ENCODE results near the gene VKORC1L1. TPM values are rescaled to one million over a fixed set of nuclear protein-coding genes. Genes with fewer than 3 reads are reported as not detected.
"Not testable (repeated sequence)": the region's sequence is repeated elsewhere in the genome, so short reads cannot be mapped to it uniquely, and the experiment has no call there.

The VKORC1L1 gene
- 10 to 100 TPM; 13.1 to 14.1 TPM for total RNA-seq

DNA sequence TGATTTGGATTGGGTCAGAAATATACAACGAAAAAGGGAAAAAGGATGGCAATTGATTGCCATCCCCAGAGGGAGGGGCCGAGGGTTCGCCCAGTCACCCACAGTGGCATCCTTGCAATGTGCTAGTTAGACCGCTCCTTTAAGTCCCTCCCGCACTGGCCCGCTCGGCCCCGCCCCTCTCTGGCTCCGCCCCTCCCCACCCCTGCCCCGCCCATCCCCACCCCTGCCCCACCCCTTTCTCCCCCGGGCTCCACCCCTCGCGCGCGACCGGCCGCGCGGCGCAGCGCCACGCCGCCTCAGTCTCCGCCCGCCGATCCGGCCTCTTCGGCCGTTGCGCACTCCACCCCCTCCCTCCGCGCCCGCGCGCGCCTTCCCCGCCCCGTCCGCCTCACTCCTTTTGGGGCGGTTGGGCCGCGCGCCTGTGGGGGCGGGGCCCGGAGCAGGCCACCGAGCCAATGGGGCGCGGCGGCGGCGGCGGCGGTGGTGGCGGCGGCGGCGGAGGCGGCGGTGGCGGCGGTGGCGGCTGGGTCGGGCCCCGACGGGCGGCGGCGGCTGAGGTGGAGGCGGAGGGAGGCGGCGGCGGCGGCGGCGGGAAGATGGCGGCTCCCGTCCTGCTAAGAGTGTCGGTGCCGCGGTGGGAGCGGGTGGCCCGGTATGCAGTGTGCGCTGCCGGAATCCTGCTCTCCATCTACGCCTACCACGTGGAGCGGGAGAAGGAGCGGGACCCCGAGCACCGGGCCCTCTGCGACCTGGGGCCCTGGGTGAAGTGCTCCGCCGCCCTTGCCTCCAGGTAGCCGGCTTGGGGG lies at the start of gene VKORC1L1:
TSS of gene VKORC1L1 (plus strand) at position 299 of the 806 bp plus-strand sequence. CDS start at position 597, 298 bp downstream.
- peaks cover 3% of the 10 kb centered on the region for H3K36me3 Mint-ChIP-seq (ENCODE audit: low read depth)
- POLR2A ChIA-PET, result interaction anchor here (1.1 to 1.3 kb wide), 2 partner anchors 108 to 121 kb away, joined by 3 to 4 read pairs; no protein-coding TSS in a partner anchor
- H3K27me3 Mint-ChIP-seq, result no peaks in the 10 kb centered on the region
- H3K4me1 Mint-ChIP-seq, result peaks cover 6% of the 10 kb centered on the region
- peak within 1 kb of the TSS; percentile 71 for H3K27ac Mint-ChIP-seq
- H3K9me3 Mint-ChIP-seq, result no peaks in the 10 kb centered on the region
- CTCF ChIA-PET, result no interaction called here
- peak; percentile 96 for DNase-seq
- H3K4me3 Mint-ChIP-seq, result peak within 1 kb of the TSS; percentile 81

DNA sequence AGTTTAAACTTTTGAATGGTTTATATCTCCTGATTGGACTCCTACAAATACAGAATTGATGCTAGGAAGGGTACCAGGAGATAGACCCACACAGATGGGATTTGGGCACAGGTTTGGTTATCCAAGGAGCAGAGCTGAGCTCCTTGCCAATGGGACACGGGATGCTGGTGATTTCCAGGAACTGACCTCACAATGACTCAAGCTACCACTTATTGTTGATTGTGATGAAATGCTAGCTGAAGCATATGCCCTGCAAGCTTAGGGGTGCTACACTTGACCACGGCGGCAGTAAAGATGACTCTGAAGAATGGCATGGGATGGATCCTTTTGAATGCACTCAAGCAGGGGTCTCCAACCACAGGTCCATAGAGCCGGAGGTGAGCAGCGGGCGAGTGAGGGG lies 45.5 kb upstream of the VKORC1L1 start:
- CTCF ChIA-PET, result interaction anchor here (0.6 kb wide), 1 partner anchor 203 kb away, joined by 3 read pairs; no protein-coding TSS in a partner anchor
- H3K27me3 Mint-ChIP-seq, result no peaks in the 10 kb centered on the region
- no peaks in the 10 kb centered on the region for H3K36me3 Mint-ChIP-seq (ENCODE audit: low read depth)

DNA sequence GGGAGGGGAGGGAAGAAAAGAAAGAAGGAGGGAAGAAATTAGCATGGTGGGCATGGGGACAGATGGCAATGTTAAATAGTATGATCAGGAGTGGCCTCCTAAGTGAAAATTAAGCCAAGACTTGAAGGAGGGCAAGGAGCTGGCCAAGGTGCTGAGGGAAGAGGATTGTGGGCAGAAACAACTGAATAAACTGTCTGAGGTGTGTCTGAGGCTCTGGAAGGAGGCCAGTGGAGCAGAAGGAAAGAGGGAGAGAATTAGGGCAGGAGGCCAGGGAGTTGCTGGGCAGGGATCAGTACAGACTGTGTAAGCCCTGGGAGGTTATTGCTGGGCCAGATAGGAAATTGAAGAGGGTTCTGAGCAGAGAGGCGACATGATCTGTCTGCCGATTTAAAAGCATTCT lies 40.6 kb upstream of the VKORC1L1 start:
- peak; percentile 36 for DNase-seq
- CTCF ChIA-PET, result no interaction called here
- Mint-ChIP-seq H3K4me1 (peaks cover 15% of the 10 kb centered on the region), H3K9me3 (no peaks in the 10 kb centered on the region), H3K27ac (no peak overlapping the region), H3K27me3 (no peaks in the 10 kb centered on the region), H3K4me3 (no peak overlapping the region), H3K36me3 (ENCODE audit: low read depth) (no peaks in the 10 kb centered on the region)
- POLR2A ChIA-PET, result no interaction called here

More for the DNA sequence above, 45.5 kb upstream of the VKORC1L1 start:
- Mint-ChIP-seq H3K4me1 (peaks cover 2% of the 10 kb centered on the region), H3K27ac (no peak overlapping the region), H3K9me3 (no peaks in the 10 kb centered on the region), H3K4me3 (no peak overlapping the region)
- POLR2A ChIA-PET, result interaction anchor here (0.9 kb wide), 1 partner anchor 28 kb away, joined by 3 read pairs; no protein-coding TSS in a partner anchor
- no peak for DNase-seq

DNA sequence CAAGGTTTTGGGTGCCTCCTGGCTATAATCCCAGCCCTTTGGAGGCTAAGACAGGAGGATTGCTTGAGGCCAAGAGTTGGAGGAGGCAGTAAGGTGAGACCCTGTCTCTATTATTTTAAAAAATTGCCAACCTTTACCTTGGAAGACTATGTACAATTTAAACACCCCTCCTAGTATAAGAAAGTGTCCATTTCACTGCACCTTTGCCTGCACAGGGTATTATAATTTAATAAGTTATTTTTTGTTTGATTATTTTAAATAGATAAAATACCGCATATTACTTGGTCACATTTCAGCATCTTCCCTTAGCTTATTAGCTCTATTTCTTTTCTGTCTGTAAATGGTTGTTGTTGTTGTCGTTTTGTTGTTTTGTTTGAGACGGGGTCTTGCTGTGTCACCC lies 36.2 kb upstream of the VKORC1L1 start:
- POLR2A ChIA-PET; DNase-seq; H3K9me3 Mint-ChIP-seq; CTCF ChIA-PET; H3K4me3 Mint-ChIP-seq; H3K27me3 Mint-ChIP-seq; H3K36me3 Mint-ChIP-seq (ENCODE audit: low read depth); H3K27ac Mint-ChIP-seq: not testable (repeated sequence)
- peaks cover 18% of the 10 kb centered on the region for H3K4me1 Mint-ChIP-seq

DNA sequence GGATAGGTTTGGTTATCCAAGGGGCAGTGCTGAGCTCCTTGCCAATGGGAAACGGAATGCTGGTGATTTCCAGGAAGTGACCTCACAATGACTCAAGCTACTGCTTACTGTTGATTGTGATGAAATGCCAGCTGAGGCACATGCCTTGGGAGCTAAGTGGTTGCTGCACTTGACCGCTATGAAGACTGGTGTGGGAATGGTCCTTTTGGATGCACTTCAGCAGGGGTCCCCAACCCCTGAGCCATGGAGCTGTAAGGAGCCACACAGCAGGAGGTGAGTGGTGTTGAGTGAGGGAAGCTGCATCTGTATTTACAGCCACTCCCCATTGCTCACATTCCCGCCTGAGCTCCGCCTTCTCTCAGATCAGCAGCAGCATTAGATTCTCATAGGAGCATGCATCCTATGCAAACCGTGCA lies 35.3 kb upstream of the VKORC1L1 start:
- H3K9me3 Mint-ChIP-seq; H3K4me3 Mint-ChIP-seq; CTCF ChIA-PET; DNase-seq; H3K27ac Mint-ChIP-seq; H3K36me3 Mint-ChIP-seq (ENCODE audit: low read depth); POLR2A ChIA-PET; H3K27me3 Mint-ChIP-seq: not testable (repeated sequence)
- peaks cover 15% of the 10 kb centered on the region for H3K4me1 Mint-ChIP-seq

DNA sequence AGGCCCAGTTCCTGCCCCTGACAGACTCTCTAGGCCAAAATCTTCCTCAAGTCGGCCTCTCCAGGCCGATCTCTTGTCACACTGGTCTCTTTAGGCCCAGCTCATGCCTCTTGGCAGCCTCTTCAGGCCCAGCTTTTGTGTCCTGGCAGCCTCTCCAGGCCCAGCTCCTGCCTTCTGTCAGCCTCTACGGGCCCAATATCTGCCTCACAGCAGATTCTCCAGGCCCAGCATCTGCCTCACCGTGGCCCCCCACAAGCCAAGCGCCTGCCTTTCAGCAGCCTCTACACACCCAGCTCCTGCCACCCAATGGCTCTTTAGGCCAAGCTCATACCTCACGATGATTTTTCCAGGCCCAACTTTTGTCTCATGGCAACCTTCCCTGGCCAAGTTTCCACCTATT lies 33.0 kb upstream of the VKORC1L1 start:
- no peak overlapping the region for H3K4me3 Mint-ChIP-seq
- peaks cover 4% of the 10 kb centered on the region for H3K36me3 Mint-ChIP-seq (ENCODE audit: low read depth)
- POLR2A ChIA-PET, result interaction anchor here (2.3 kb wide), 1 partner anchor 90 kb away, joined by 5 read pairs; no protein-coding TSS in a partner anchor
- no peak overlapping the region for H3K27ac Mint-ChIP-seq
- H3K27me3 Mint-ChIP-seq, result no peaks in the 10 kb centered on the region
- peaks cover 13% of the 10 kb centered on the region for H3K4me1 Mint-ChIP-seq
- CTCF ChIA-PET, result interaction anchor here (0.6 kb wide), 1 partner anchor 813 kb away, joined by 4 read pairs; no protein-coding TSS in a partner anchor
- H3K9me3 Mint-ChIP-seq, result no peaks in the 10 kb centered on the region
- no peak for DNase-seq

DNA sequence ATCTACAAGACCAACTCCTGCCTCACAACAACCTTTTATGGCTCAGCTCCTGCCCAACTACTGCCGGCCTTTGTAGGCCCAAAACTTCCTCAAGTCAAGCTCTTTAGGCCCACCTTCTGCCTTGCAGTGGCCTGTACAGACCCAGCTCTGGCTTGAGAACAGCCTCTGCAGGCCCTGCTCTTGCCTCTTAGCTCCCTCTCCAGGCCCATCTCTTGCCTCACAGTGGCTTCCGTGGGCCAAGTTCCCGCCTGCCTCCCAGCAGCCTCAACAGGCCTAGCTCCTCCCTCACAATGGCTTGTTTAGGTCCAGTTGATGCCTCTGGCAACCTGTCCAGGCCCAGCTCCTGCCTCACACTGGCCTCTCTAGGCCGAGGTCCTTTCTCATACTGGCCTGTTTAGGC lies 32.4 kb upstream of the VKORC1L1 start:
- peak overlapping the region; percentile 58 for H3K27ac Mint-ChIP-seq
- no peak overlapping the region for H3K4me3 Mint-ChIP-seq
- H3K27me3 Mint-ChIP-seq, result no peaks in the 10 kb centered on the region
- POLR2A ChIA-PET, result interaction anchor here (2.3 kb wide), 1 partner anchor 90 kb away, joined by 5 read pairs; no protein-coding TSS in a partner anchor
- DNase-seq, result peak; percentile 60
- CTCF ChIA-PET, result no interaction called here
- peaks cover 4% of the 10 kb centered on the region for H3K36me3 Mint-ChIP-seq (ENCODE audit: low read depth)
- H3K9me3 Mint-ChIP-seq, result no peaks in the 10 kb centered on the region
- H3K4me1 Mint-ChIP-seq, result peaks cover 7% of the 10 kb centered on the region

DNA sequence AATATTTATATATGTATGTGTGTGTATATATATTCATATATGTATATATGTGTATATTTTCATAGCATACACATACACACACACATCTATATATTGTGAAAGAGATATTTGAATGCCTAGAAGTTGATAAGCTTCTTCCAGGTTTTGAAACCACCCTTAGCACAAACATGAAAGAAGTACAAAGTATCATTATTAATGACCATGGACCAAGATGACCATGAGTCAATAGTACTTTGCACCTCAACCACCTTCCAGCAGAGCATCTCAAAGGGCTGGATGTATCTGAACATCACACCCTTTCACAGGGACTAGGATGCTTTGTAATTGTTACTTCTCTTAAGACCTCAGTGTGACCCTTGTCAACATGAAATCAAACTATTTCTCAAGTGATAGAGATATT lies 29.3 kb upstream of the VKORC1L1 start:
- DNase-seq; POLR2A ChIA-PET; H3K36me3 Mint-ChIP-seq (ENCODE audit: low read depth); CTCF ChIA-PET; H3K4me3 Mint-ChIP-seq; H3K27ac Mint-ChIP-seq; H3K27me3 Mint-ChIP-seq; H3K9me3 Mint-ChIP-seq; H3K4me1 Mint-ChIP-seq: not testable (repeated sequence)

DNA sequence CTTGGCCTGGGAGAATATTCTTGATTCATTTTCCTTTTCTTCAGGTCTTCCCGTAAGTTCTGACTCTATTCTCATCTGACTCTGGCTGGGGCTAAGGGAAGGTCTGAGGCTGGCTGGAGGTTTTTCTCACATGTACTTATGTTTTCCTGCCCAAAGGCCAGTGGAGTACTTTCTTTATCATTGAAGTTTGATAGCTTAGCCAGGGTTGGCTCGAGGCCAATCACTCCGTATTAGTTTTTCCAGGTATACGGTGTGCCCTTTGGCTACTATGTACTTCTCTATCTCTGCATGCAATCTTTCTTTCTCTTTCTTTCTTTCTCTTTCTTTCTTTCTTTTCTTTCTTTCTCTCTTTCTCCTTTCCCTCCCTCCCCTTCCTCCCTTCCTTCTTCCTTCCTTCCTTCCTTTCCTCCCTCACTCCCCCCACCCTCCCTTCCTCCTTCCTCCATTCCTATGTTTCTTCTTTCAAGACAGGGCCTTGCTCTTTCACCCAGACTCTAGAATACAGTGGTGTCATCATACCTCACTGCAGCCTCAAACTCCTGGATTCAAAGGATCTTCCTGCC lies 26.8 kb upstream of the VKORC1L1 start:
- H3K27ac Mint-ChIP-seq, result no peak overlapping the region
- no peaks in the 10 kb centered on the region for H3K36me3 Mint-ChIP-seq (ENCODE audit: low read depth)
- ChIA-PET POLR2A (no interaction called here), CTCF (no interaction called here)
- DNase-seq, result no peak
- no peaks in the 10 kb centered on the region for H3K4me1 Mint-ChIP-seq
- no peaks in the 10 kb centered on the region for H3K9me3 Mint-ChIP-seq
- H3K27me3 Mint-ChIP-seq, result no peaks in the 10 kb centered on the region
- no peak overlapping the region for H3K4me3 Mint-ChIP-seq

DNA sequence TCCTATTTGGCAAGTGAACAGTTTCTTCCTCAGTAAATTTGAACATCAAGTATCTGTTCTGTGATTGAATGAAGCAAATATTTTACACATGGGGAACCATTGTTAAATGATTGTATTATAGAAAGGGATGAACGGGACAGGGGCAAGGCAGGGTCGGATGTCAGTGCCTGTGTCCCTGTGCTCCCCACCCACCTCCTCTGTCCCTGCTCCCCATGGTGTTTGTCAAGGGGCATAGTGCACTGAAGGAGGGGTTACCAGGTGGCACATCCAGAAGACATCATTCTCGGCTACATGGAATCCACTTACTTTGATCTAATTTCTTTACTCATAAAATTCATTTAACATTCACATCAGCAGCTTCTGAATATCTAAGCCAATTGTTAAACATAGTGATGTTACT lies 19.4 kb upstream of the VKORC1L1 start:
- H3K27me3 Mint-ChIP-seq; CTCF ChIA-PET; H3K27ac Mint-ChIP-seq; DNase-seq; POLR2A ChIA-PET; H3K4me1 Mint-ChIP-seq; H3K36me3 Mint-ChIP-seq (ENCODE audit: low read depth); H3K4me3 Mint-ChIP-seq; H3K9me3 Mint-ChIP-seq: not testable (repeated sequence)

DNA sequence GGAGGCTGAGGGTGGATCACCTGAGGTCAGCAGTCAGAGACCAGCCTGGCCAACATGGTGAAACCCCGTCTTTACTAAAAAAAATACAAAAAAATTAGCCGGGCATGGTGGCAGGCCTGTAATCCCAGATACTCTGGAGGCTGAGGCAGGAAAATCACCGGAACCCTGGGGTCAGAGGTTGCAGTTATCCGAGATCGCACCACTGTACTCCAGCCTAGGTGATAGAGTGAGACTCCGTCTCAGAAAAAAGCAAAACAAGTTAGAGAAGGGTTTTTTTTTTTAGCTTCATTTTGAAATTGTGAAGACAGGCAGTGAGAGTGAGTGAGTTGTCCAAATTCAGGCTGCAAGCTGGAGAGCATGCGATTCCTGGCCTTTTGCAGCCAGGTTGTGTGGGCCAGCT lies 19.0 kb upstream of the VKORC1L1 start:
- POLR2A ChIA-PET; H3K9me3 Mint-ChIP-seq; CTCF ChIA-PET; H3K4me1 Mint-ChIP-seq; H3K27ac Mint-ChIP-seq; DNase-seq; H3K36me3 Mint-ChIP-seq (ENCODE audit: low read depth); H3K4me3 Mint-ChIP-seq; H3K27me3 Mint-ChIP-seq: not testable (repeated sequence)

DNA sequence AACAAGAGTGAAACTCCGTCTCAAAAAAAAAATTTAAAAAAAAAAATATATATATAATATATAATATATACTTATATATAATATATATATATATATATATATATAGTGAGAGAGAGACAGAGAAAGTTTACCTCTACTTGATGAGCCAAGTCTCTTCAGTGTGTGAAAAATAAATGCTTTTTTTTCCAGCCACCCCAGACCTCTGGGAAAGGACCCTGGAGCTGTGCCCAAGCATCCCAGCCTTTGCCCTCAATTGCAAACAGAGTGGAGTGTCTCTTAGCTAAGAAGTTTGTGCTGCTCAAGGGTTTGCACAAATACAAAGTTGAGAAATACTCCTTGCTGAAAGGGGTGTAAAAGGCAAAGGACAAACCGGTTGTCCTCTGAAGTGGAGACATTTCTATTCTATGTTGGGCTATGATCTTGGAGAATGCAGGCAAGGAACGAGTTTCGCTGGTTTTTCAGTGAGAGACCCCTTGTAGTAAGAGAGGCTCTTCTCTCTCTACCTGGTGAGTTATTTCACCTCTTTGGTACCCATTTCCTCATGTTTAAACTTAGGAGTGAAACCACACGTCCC lies 15.5 kb upstream of the VKORC1L1 start:
- H3K4me3 Mint-ChIP-seq; H3K27me3 Mint-ChIP-seq; CTCF ChIA-PET; POLR2A ChIA-PET; H3K36me3 Mint-ChIP-seq (ENCODE audit: low read depth); DNase-seq; H3K9me3 Mint-ChIP-seq; H3K27ac Mint-ChIP-seq; H3K4me1 Mint-ChIP-seq: not testable (repeated sequence)

DNA sequence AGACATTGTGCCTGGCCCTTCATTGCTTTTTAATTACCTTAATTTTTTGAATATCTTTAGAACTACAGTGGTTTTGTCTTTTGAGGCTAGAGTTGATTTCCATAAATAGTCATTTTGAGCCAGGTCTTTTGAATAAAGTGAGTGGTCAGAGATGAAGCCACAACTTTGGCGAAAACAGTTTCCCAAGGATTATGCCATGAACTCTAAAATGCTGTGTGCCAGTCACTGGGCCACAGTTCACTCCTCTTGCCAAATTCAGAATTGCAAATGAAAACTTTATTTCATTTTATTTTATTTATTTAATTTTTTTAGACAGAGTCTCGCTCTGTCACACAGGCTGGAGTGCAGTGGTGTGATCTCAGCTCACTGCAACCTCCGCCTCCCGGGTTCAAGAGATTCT lies 14.2 kb upstream of the VKORC1L1 start:
- CTCF ChIA-PET; H3K36me3 Mint-ChIP-seq (ENCODE audit: low read depth); H3K4me1 Mint-ChIP-seq; H3K9me3 Mint-ChIP-seq; H3K27ac Mint-ChIP-seq; DNase-seq; H3K27me3 Mint-ChIP-seq; POLR2A ChIA-PET; H3K4me3 Mint-ChIP-seq: not testable (repeated sequence)

All from activated CD4-positive, alpha-beta memory T cell treated with anti-CD3 and anti-CD28 coated beads, Interleukin-2, amount 10 ng/mL, durations not matched to agents 7 days and 5 days (primary cell).